IPS-NIHi11 (cell line): ENCODE measurements around the gene PRORP.
"Not testable (repeated sequence)": the region's sequence is repeated elsewhere in the genome, so short reads cannot be mapped to it uniquely, and the experiment has no call there.

Experiments
- DNase-seq: peaks from one replicate; pipeline ENCODE4 v3.0.0; 2012; ENCODE audit warnings: mixed read lengths, low spot score

Gene PRORP

DNA sequence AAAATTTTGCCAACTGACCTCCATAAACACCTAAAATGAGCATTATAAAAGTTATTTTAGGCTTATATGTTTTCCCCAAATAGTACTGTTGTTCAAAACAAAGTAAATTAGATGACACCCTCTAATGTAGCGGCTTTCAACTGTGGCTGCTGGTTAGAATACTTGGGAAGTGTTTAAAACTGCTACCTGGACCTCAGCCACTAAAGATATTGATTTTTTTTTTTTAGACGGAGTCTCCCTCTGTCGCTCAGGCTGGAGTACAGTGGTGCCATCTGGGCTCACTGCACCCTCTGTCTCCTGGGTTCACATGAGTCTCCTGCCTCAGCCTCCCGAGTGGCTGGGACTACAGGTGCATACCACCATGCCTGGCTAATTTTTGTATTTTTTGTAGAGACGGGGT, 16.2 kb downstream of the PRORP start:
- DNase-seq, result no peak

DNA sequence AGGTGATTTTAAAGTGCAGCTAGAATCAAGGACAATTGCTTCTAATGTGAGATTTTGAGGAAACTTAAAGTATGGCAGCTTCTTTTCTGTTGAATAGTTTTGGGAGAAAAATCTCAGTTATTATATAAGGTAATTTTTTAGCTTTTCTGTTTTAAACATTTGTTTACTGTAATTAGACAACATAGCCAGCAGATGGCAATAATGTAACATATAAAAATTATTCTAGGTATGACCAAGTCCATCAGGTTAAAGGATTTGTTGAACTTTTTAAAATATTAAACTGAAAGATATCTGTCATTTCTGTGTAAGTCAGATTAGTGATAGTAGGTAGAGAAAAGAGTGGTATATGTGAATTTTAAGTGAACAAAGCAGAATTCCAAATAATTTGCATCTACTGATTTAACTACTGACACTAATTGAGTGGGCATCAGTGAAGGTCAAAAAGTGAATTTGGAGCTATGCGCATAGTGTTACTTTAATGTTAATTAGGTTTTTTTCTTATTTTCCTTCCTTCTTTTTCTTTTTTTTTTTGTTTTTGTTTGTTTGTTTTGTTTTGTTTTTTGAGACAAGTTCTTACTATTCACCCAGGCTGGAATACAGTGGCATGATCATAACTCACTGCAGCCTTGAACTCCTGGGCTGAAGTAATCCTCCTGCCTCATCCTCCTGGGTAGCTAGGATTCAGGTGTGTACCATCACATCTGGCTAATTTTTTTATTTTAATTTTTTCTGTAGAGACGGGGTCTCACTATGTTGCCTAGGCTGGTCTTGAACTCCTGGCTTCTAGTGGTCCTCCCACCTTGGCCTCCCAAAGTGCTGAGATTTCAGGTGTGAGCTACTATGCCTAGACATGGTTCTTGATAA, 18.6 kb downstream of the PRORP start:
- no peak for DNase-seq

DNA sequence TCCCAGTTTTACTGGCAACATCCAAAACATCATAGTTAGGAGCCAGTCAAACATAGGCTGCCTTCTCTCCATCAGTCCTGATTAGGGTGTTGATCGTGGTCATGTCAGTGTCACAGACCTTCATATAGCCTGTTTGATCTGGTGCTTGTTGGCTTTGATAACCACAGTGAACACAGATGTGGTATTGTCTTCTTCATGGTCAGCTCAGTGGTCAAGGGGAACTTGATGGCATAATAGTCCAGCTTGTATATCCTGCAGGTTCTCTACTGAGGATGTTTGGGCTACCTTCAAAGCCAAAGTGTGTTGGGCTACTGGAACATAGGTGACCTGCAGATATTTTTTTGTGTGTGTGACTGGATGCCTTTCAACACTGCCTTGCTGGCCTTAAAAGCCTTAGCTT, 21.7 kb downstream of the PRORP start:
- no peak for DNase-seq

DNA sequence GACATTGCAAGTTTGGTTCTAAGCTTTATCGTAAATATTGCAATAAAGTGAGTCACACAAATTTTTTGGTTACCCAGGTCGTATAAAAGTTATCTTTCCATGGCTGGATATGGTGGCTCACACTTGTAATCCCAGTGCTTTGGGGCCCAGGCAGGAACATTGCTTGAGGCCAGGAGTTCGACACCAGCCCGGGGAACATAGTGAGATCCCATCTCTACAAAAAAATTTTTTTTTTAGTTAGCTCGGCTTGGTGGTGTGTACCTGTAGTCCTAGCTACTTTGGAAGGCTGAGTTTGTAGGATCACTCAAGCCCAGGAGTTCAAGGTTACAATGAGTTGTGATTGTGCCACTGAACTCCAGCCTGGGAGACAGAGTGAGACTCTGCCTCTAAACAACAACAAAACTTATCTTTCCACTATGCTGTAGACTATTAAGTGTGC, 24.4 kb downstream of the PRORP start:
- DNase-seq, result no peak

DNA sequence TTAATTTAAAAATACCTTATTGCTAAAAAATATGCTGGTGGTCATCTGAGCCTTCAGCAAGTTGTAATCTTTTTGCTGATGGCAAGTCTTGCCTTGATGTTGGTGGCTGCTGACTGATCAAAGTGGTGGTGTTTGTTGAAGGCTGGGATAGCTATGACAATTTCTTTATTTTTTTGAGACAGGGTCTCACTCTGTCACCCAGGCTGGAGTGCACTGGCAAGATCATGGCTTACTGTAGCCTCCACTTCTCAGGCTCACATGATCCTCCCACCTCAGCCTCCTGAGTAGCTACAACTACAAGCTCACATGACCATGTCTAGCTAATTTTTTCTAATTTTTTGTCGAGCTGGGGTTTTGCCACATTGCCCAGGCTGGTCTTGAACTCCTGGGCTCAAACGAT, 24.8 kb downstream of the PRORP start:
- no peak for DNase-seq

DNA sequence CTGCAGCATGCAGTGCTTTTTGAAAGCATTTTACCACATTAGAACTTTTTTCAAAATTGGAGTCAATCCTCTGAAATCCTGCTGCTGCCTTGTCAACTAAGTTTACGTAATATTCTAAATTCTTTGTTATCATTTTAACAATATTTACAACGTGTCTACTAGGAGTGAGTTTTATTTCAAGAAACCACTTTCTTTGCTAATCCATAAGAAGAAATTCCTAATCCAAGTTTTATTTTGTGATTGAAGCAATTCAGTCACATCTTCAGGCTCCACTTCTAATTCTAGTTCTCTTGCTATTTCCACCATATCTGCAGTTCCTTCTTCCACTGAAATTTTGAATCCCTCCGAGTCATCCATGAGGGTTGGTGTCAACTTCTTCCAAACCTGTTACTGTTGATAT, 25.4 kb downstream of the PRORP start:
- no peak for DNase-seq

DNA sequence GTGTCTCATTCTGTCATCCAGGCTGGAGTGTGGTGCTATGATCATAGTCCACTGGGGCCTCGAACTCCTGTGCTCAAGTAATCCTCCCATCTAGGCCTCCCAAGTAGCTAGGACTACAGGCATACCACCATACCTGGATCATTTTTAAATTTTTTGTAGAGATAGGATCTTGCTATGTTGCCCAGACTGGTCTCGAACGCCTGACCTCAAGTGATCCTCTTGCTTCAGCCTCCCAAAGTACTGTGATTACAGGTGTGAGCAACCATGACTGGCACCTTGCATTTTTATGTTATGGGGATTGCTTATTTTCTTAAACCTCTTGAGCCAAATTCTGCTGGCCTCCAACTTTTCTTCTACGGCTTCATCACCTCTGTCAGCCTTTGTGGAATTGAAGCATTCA, 26.9 kb downstream of the PRORP start:
- DNase-seq, result no peak

DNA sequence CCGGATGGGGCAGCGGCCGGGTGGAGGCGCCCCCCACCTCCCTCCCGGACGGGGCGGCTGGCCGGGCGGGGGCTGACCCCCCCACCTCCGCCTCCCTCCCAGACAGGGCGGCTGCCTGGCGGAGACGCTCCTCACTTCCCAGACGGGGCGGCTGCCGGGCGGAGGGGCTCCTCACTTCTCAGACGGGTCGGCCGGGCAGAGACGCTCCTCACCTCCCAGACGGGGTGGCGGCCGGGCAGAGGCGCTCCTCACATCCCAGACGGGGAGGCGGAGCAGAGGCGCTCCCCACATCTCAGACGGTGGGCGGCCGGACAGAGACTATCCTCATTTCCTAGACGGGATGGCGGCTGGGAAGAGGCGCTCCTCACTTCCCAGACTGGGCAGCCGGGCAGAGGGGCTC, 30.2 kb downstream of the PRORP start:
- DNase-seq, result not testable (repeated sequence)

DNA sequence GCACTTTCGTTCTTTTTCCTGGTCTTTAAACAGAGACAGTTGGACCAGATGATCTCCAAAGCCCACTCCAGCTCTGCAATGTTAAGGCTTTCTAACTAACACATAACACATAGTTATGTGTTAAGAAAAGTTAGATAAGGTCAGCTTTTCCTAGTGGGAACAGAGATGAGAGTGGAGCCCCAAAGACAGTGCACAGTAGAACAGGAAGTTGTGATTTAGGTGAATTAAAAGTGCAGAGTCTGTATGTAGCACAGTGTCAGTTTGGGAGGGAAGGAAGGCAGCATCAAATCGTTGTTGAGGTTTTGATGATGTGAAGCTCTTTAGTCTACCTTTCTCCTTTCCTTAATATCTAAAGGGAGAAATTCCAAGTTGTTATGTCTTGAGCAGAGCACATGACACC, 31.7 kb downstream of the PRORP start:
- DNase-seq, result no peak

DNA sequence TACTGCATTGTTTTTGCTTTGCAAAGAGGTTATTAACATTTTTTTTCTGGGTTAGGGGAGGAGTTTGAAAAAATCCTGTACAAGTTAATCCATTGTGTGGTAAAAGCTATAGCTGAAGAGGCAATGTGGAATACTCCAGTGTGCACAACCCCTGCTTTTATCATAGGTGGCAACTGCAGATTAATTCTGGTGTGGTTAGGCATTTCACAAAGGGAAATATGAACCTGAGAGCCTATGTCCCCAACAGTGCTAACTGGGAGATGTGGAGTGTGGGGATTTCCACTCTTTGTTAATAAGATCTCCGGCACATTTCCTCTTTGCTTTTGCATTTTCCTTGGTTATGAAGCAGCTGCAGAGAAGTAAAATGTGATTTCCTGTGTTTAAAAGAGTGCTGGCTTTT, 33.6 kb downstream of the PRORP start:
- DNase-seq, result no peak

DNA sequence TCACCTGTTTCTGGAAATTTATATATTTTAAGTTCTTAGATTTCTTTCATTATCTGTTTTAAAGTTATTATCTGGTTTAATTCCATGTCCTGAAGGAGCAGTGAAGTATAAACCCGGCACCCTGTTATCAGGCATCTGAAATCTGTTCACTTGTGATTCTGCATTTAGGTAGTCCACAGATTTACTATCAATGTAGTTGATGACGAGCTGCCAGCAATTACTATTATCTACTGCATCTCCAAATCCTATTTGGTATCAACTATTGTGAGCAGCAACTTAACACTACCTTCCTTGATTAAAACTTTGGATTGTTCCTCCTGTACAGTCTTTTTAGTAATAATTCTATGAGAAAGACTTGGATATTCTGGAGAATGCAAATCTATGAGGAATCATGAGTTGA, 36.1 kb downstream of the PRORP start:
- no peak for DNase-seq

DNA sequence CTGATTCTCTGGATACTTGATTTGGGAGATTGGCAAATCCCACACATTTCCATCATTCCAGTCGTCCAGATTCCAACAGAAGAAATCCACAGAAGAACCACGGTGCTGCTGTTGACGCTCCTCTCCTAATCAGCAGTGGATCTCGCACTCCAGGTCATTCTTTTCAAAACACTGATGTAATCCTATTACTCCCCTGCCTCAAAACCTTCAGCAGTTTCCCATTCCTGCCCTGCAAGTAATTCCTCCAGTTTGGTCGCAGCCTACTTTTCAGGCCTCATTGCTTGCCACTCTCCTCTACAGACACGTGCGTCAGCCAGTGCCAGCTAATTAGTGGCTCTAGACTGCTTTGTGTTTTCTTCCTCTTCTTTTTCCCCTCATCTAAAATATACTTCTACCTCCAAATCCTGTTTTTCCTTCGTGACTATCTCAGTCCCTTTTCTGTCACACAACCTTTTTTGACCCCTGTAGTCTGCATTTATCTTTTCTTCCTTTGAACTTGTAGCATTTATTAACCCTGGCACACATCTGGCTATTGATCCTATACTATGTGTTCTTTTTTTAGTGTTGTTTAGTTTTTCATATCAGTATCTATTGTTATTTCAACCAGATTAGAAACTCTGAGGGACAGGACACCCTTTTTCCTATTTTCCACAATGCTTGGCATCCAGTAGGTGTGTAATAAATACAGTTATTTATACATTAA, 36.8 kb downstream of the PRORP start:
- DNase-seq, result no peak

DNA sequence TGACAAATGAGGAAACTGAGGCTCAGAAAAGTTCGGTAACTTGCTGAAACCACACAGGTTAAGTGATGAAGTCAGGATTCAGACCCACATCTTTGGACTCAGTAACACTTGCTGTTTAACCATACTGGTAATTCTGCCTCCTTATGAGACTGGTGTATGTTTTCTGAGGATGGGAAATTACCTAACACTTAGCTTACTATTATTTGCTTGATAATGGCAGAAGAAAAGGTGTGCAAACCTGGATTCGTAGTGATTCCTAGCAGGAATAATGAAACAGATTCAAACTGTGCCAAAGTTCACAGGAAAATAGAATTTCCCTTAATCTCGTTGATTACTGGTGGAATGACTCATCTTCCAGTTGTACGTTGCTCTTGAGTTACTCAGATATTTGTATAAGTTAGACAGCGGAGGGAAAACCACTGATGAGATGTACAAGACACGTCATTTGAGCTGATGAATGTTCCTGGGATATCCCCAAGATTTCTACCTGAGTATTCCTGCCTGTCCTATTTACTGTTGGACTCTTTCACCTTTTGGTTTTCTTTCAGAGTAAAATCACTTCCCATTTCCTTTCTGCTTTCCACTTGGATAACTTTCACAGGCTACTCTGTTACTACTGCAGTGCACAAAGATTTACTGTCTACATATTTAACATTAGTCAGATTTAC, 37.5 kb downstream of the PRORP start:
- no peak for DNase-seq

DNA sequence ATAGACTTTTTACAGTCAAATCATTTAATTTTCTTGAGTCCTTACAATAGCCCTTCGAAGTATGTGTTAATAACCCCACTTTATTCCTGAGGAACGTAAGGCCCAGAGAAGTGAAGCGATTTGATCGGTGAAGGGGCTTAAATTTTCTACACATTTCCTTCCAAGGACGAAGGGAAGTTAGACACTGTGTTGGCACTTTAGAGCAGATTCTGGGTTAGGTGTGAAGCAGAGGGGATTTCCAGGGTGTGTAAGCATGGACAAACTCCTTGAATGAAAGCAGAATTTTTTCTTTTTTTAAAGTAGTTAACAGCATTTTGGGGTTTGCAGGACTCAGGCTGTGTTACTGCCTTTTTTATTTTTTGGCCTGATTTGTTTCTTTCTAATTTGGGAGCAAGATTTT, 38.9 kb downstream of the PRORP start:
- no peak for DNase-seq

DNA sequence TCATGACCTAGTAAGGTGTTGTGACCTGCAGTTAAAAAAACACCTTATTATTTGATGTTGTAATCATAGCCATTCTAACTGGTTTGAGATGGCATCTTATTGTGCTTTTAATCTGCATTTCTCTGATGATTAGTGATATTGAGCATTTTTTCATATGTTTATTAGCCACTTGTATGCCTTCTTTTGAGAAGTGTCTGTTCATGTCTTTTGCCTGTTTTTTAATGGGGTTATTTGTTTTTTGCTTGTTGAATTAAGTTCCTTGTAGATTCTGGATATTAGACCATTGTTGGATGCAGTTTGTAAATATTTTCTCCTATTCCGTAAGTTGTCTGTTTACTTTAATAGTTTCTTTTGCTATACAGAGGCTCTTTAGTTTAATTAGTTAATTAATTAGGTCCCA, 41.0 kb downstream of the PRORP start:
- no peak for DNase-seq

DNA sequence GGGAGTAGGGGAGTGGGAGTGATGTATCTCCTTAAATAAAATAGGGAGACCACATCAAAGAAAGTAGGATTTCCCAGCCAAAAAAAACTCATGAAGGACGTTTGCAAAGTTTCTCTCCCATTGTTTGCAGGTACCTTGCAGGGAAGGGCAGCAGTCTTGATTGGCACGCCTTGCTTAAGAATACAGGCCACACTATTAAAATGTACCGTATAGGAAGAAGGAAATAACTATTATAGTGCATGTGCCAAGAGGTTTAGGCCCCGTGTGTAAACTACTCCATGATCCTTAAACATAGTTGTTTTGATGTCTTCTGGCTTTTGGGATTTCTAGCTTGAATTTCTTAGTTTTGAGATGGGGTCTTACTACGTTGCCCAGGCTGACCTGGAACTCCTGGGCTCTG, 42.5 kb downstream of the PRORP start:
- DNase-seq, result no peak

DNA sequence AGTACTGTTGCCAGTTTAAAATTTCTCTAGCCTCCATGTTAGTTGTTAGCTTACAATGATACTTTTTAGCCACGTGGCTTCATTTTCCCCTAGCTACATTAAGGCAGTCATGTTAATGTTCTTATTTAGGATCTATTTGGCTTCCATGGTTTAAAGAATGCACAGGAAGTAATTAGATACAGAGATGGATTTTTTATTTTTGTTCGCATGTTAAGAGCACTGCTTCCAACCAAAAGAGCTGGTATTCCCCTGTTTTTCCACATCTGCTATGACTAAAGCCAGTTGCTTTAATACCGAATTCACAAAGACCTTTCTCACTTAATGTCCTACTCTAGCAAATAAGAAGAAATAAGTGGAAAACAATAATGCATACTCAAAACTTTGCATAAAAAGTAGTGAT, 45.1 kb downstream of the PRORP start:
- no peak for DNase-seq
